Measurements from ENCODE around the gene ADAMTSL4.
A peak's percentile ranks its signal among the peaks of the same experiment; 100 is the strongest.
"Not testable (repeated sequence)": the region's sequence is repeated elsewhere in the genome, so short reads cannot be mapped to it uniquely, and the experiment has no call there.

Gene ADAMTSL4

GRCh38 chr1:150567341-150567716, 18.1 kb downstream of the ADAMTSL4 start:
- peak; percentile 49 for DNase-seq (ENCODE audit: low spot score)

GRCh38 chr1:150567717-150568593, 18.7 kb downstream of the ADAMTSL4 start:
- peak; percentile 87 for DNase-seq (ENCODE audit: low spot score)

- DNase-seq (ENCODE audit: low spot score), result no peak
Observed at GRCh38 chr1:150568594-150568966, 19.4 kb downstream of the ADAMTSL4 start.

- DNase-seq (ENCODE audit: low spot score), result no peak
Observed at GRCh38 chr1:150572918-150573647, 23.9 kb downstream of the ADAMTSL4 start.

- DNase-seq (ENCODE audit: low spot score), result peak; percentile 42
Observed at GRCh38 chr1:150573648-150574071, 24.5 kb downstream of the ADAMTSL4 start.

- no peak for DNase-seq (ENCODE audit: low spot score)
Observed at GRCh38 chr1:150574260-150575071, 25.3 kb downstream of the ADAMTSL4 start.

GRCh38 chr1:150575072-150575489, 25.9 kb downstream of the ADAMTSL4 start:
- DNase-seq (ENCODE audit: low spot score), result no peak

GRCh38 chr1:150575518-150576366, 26.5 kb downstream of the ADAMTSL4 start:
- DNase-seq (ENCODE audit: low spot score), result no peak

GRCh38 chr1:150576367-150576711, 27.1 kb downstream of the ADAMTSL4 start:
- DNase-seq (ENCODE audit: low spot score), result no peak

- no peak for DNase-seq (ENCODE audit: low spot score)
Observed at GRCh38 chr1:150576794-150577556, 27.8 kb downstream of the ADAMTSL4 start.

GRCh38 chr1:150577557-150578271, 28.5 kb downstream of the ADAMTSL4 start:
- DNase-seq (ENCODE audit: low spot score), result no peak

- peak; percentile 60 for DNase-seq (ENCODE audit: low spot score)
Observed at GRCh38 chr1:150578272-150579109, 29.3 kb downstream of the ADAMTSL4 start.

- peak; percentile 94 for DNase-seq (ENCODE audit: low spot score)
Observed at GRCh38 chr1:150579110-150579944, 30.1 kb downstream of the ADAMTSL4 start, which contains the start of gene MCL1. TSS of gene MCL1 (minus strand) at chr1:150579610. CDS start at chr1:150579530, 80 bp downstream.

GRCh38 chr1:150579945-150580642, 30.9 kb downstream of the ADAMTSL4 start:
- peak; percentile 40 for DNase-seq (ENCODE audit: low spot score)

- DNase-seq (ENCODE audit: low spot score), result not testable (repeated sequence)
Observed at GRCh38 chr1:150580966-150581365, 31.8 kb downstream of the ADAMTSL4 start.

- not testable (repeated sequence) for DNase-seq (ENCODE audit: low spot score)
Observed at GRCh38 chr1:150581437-150581836, 32.2 kb downstream of the ADAMTSL4 start.

- DNase-seq (ENCODE audit: low spot score), result not testable (repeated sequence)
Observed at GRCh38 chr1:150581962-150582361, 32.8 kb downstream of the ADAMTSL4 start.
